SK-N-SH (cell line): ENCODE results near the gene SLITRK3. TPM values are rescaled to one million over a fixed set of nuclear protein-coding genes. Genes with fewer than 3 reads are reported as not detected.

ENCODE experiments used
- CTCF ChIA-PET: fragments of 300-600, 350-600 bp; formaldehyde crosslinking; extraction: SDS; loops from one replicate; lab custom pipeline; 2021; lab: Yijun Ruan, JAX
- POLR2A ChIA-PET: fragments of 350-600 bp; sonication (Branson Sonifier 250); formaldehyde crosslinking; extraction: SDS; loops from one replicate; lab custom pipeline; 2020; ENCODE audit warnings: antibody characterized with exemption, inconsistent platforms; lab: Yijun Ruan, JAX
- DNase-seq: peaks from one replicate; pipeline ENCODE4 v3.0.0; 2012
- H2AFZ ChIP-seq: fragments of 200-600 bp; sonication (generic); 2 replicates; pipeline ENCODE4 v1.8.1; 2016; ENCODE audit warnings: antibody characterized with exemption, mild to moderate bottlenecking, low read depth
- H3F3A ChIP-seq: fragments of 200-600 bp; sonication (generic); replicated peaks from 2 replicates; pipeline ENCODE3; 2016; ENCODE audit warnings: antibody characterized with exemption, mild to moderate bottlenecking; ENCODE audit not compliant: insufficient read depth
- H3K27ac ChIP-seq, 2 experiments: fragments of 200-500 bp in 1 of 2; fragments of 200-600 bp in 1 of 2; sonication (Bioruptor generic) in 1 of 2; sonication (generic), shearing (Covaris generic) in 1 of 2; 2 replicates each; pipeline versions ENCODE4 v1.5.1 to v1.6.1; 2014 to 2016; ENCODE audit warnings: low read depth in 2 of 2, inconsistent platforms in 1 of 2, low read length in 1 of 2, mild to moderate bottlenecking in 1 of 2, mixed read lengths in 1 of 2
- H3K27me3 ChIP-seq: fragments of 200-600 bp; sonication (generic), shearing (Covaris generic); 2 replicates; pipeline ENCODE4 v1.6.1; 2016; ENCODE audit warnings: mixed run types; ENCODE audit not compliant: insufficient read depth
- H3K36me3 ChIP-seq, 2 experiments: fragments of 200-500 bp in 1 of 2; fragments of 200-600 bp in 1 of 2; sonication (Bioruptor generic) in 1 of 2; sonication (generic) in 1 of 2; replicated peaks in 1 of 2; 2 replicates each; pipeline versions ENCODE3 to v1.5.1; 2014 to 2016; ENCODE audit warnings: low read length in 1 of 2, mild to moderate bottlenecking in 1 of 2; ENCODE audit not compliant: insufficient read depth in 2 of 2, control insufficient read depth in 1 of 2
- H3K4me1 ChIP-seq, 2 experiments: fragments of 200-500 bp in 1 of 2; fragments of 200-600 bp in 1 of 2; sonication (Bioruptor generic) in 1 of 2; sonication (generic), shearing (Covaris generic) in 1 of 2; 2 replicates each; pipeline versions ENCODE4 v1.5.1 to v1.6.1; 2014 to 2016; ENCODE audit warnings: low read depth in 1 of 2, low read length in 1 of 2, mixed run types in 1 of 2; ENCODE audit not compliant: insufficient read depth in 2 of 2, control insufficient read depth in 1 of 2
- H3K4me2 ChIP-seq: fragments of 200-600 bp; sonication (generic), shearing (Covaris generic); 2 replicates; pipeline ENCODE4 v1.6.1; 2017; ENCODE audit warnings: mixed run types
- H3K4me3 ChIP-seq, 2 experiments: fragments of 200-500 bp in 1 of 2; fragments of 200-600 bp in 1 of 2; sonication (Bioruptor generic) in 1 of 2; sonication (generic), shearing (Covaris generic) in 1 of 2; 2 replicates each; pipeline versions ENCODE4 v1.5.1 to v1.8.1; 2014 to 2016; ENCODE audit warnings: low read depth in 2 of 2, inconsistent platforms in 1 of 2, low read length in 1 of 2, mild to moderate bottlenecking in 1 of 2, mixed read lengths in 1 of 2, moderate library complexity in 1 of 2
- H3K79me2 ChIP-seq: fragments of 200-600 bp; sonication (generic); 2 replicates; pipeline ENCODE4 v1.8.1; 2017; ENCODE audit warnings: mild to moderate bottlenecking; ENCODE audit not compliant: insufficient read depth
- H3K9ac ChIP-seq: fragments of 200-600 bp; sonication (generic); 2 replicates; pipeline ENCODE4 v1.6.1; 2017; ENCODE audit warnings: mixed run types
- H3K9me2 ChIP-seq: fragments of 200-600 bp; sonication (generic); 2 replicates; pipeline ENCODE4 v1.6.1; 2017; ENCODE audit warnings: mixed run types
- H3K9me3 ChIP-seq: fragments of 200-600 bp; sonication (generic); 2 replicates; pipeline ENCODE4 v1.6.1; 2017; ENCODE audit warnings: mixed run types, mild to moderate bottlenecking, moderate library complexity
- H4K20me1 ChIP-seq: fragments of 200-600 bp; sonication (generic); 2 replicates; pipeline ENCODE4 v1.6.1; 2017; ENCODE audit warnings: mild to moderate bottlenecking, mixed run types; ENCODE audit not compliant: insufficient read depth
- FOSL2 ChIP-seq: IDR thresholded peaks from 2 replicates; pipeline ENCODE4 v1.4.0; 2012; ENCODE audit warnings: low read depth, mild to moderate bottlenecking, moderate library complexity, borderline replicate concordance
- FOXJ3 ChIP-seq: sonication (generic); formaldehyde crosslinking; IDR thresholded peaks from 2 replicates; pipeline ENCODE4 v1.5.1; 2020; ENCODE audit warnings: mild to moderate bottlenecking, missing genetic modification reagents
- GABPA ChIP-seq: IDR thresholded peaks from 2 replicates; pipeline ENCODE4 v1.4.0; 2012; ENCODE audit warnings: low read depth, mild to moderate bottlenecking
- GATA2 ChIP-seq: sonication (generic); formaldehyde crosslinking; IDR thresholded peaks from 2 replicates; pipeline ENCODE4 v1.5.0; 2020; ENCODE audit warnings: mild to moderate bottlenecking, missing genetic modification reagents
- IRF3 ChIP-seq: fragments of 150-350 bp; IDR thresholded peaks from 2 replicates; pipeline ENCODE4 v1.6.1; 2016; ENCODE audit warnings: mild to moderate bottlenecking, low read depth, low read length
- MAX ChIP-seq: IDR thresholded peaks from 2 replicates; pipeline ENCODE4 v1.4.0; 2012; ENCODE audit warnings: low read depth
- MEF2A ChIP-seq: IDR thresholded peaks from 2 replicates; pipeline ENCODE4 v1.4.0; 2012; ENCODE audit warnings: low read depth, borderline replicate concordance
- NFIC ChIP-seq: IDR thresholded peaks from 2 replicates; pipeline ENCODE4 v1.4.0; 2012; ENCODE audit warnings: borderline replicate concordance
- NRF1 ChIP-seq: IDR thresholded peaks from 2 replicates; pipeline ENCODE4 v1.6.1; 2012; ENCODE audit warnings: low read depth, mild to moderate bottlenecking, low read length
- PBX3 ChIP-seq: IDR thresholded peaks from 2 replicates; pipeline ENCODE4; 2012
- RAD21 ChIP-seq: IDR thresholded peaks from 2 replicates; pipeline ENCODE4 v1.6.1; 2012; ENCODE audit warnings: mild to moderate bottlenecking, low read length
- RCOR1 ChIP-seq: fragments of 150-350 bp; IDR thresholded peaks from 2 replicates; pipeline ENCODE4 v1.6.1; 2017; ENCODE audit warnings: antibody characterized with exemption, low read length
- WGBS: methylation state at CpG from one replicate; pipeline ENCODE4 v1.1.6; 2017; ENCODE audit warnings: low lambda C conversion rate; 5-methylcytosine and 5-hydroxymethylcytosine counted together
- polyA plus RNA-seq, 3 experiments: library from polyadenylated mRNA; depleted of rRNA; stranded (reverse); fragments of >200 nt; gene quantifications; 2 replicates each; pipeline ENCODE4 v1.2.3, GENCODE V29; 2012

SLITRK3 gene
- polyA plus RNA-seq, 1 of the 3 experiments (the other 2 are of a cell fraction) = not detected

- no peaks in the 10 kb centered on the region for H3K36me3 ChIP-seq
- TF ChIP-seq MAX = no peak
- TF ChIP-seq, all 33 proteins: peak for 0
- peak; percentile 25 for DNase-seq
- H3K79me2 ChIP-seq = no peaks in the 10 kb centered on the region
- peaks cover 50% of the 10 kb centered on the region for H3K27me3 ChIP-seq
- H3K4me3 ChIP-seq = no peak overlapping the region
- H3K27ac ChIP-seq = no peak overlapping the region
- peaks cover 5 to 23% of the 10 kb centered on the region in 2 experiments; a peak in 2 of 4 replicates for H3K4me1 ChIP-seq
- H3K9ac ChIP-seq = no peak overlapping the region
- WGBS = 15% methylated on average over 18 of the region's 22 CpGs
- no peaks in the 10 kb centered on the region for H4K20me1 ChIP-seq
- POLR2A ChIA-PET = no interaction called here
- no peaks in the 10 kb centered on the region for H3K9me3 ChIP-seq
- no peaks in the 10 kb centered on the region for H3K9me2 ChIP-seq
- H2AFZ ChIP-seq = no peak overlapping the region
- no peak overlapping the region for H3K4me2 ChIP-seq
- CTCF ChIA-PET = interaction anchor here (0.9 to 4.6 kb wide), 3 partner anchors 11 to 23 kb away, joined by 3 to 26 read pairs (median 12); no protein-coding TSS in a partner anchor
- no peaks in the 10 kb centered on the region for H3F3A ChIP-seq
These were observed 1.5 kb downstream of the SLITRK3 start for GRCh38 chr3:165194511-165195240.

GRCh38 chr3:165193366-165194254 lies 2.6 kb downstream of the SLITRK3 start:
- no peaks in the 10 kb centered on the region for H4K20me1 ChIP-seq
- peak; percentile 8 for DNase-seq
- H3K79me2 ChIP-seq = no peaks in the 10 kb centered on the region
- H2AFZ ChIP-seq = no peak overlapping the region; the same call in 1 of the 2 replicates
- no peaks in the 10 kb centered on the region for H3K9me3 ChIP-seq
- 3% methylated on average over 18 of the region's 18 CpGs for WGBS
- TF ChIP-seq NRF1 (no peak), IRF3 (no peak), MEF2A (no peak)
- H3K27me3 ChIP-seq = peaks cover 50% of the 10 kb centered on the region
- H3K4me3 ChIP-seq = peak overlapping the region; percentile 20 to 29; a peak in 2 of 4 replicates
- peaks cover 5 to 23% of the 10 kb centered on the region in 2 experiments; a peak in 2 of 4 replicates for H3K4me1 ChIP-seq
- ChIA-PET CTCF (interaction anchor here (2.2 to 4.6 kb wide), 2 partner anchors 10 to 13 kb away, joined by 12 to 26 read pairs; no protein-coding TSS in a partner anchor), POLR2A (no interaction called here)
- no peak overlapping the region for H3K9ac ChIP-seq
- no peaks in the 10 kb centered on the region for H3K9me2 ChIP-seq
- no peaks in the 10 kb centered on the region for H3K36me3 ChIP-seq
- H3K27ac ChIP-seq = no peak overlapping the region
- H3K4me2 ChIP-seq = peak overlapping the region; percentile 67
- H3F3A ChIP-seq = no peaks in the 10 kb centered on the region

GRCh38 chr3:165192610-165193192 lies 3.5 kb downstream of the SLITRK3 start:
- Histone ChIP-seq H4K20me1 (no peaks in the 10 kb centered on the region), H3K4me2 (peak overlapping the region; percentile 67; the same call in 1 of the 2 replicates), H3K4me1 (peaks cover 5 to 23% of the 10 kb centered on the region in 2 experiments; a peak in 2 of 4 replicates), H3K27me3 (peaks cover 46% of the 10 kb centered on the region), H3K9me3 (no peaks in the 10 kb centered on the region), H3K27ac (no peak overlapping the region), H3K36me3 (no peaks in the 10 kb centered on the region), H3F3A (no peaks in the 10 kb centered on the region), H3K4me3 (no peak overlapping the region; a peak in 1 of 4 replicates), H2AFZ (no peak overlapping the region), H3K9ac (no peak overlapping the region), H3K9me2 (no peaks in the 10 kb centered on the region), H3K79me2 (no peaks in the 10 kb centered on the region)
- 6% methylated on average over 11 of the region's 14 CpGs for WGBS
- ChIA-PET POLR2A (no interaction called here), CTCF (interaction anchor here (0.6 to 4.6 kb wide), 2 partner anchors 14 to 66 kb away, joined by 3 to 26 read pairs; no protein-coding TSS in a partner anchor)
- DNase-seq = peak; percentile 12
- TF ChIP-seq PBX3 (no peak), RCOR1 (no peak), FOSL2 (no peak), NFIC (no peak), GATA2 (CRISPR knock-in tag) (no peak), GABPA (no peak), NRF1 (no peak), RAD21 (no peak), FOXJ3 (no peak)
